ENCODE results near the gene GATAD2A. TPM values are rescaled to one million over a fixed set of nuclear protein-coding genes. Genes with fewer than 3 reads are reported as not detected.

GATAD2A gene
- total and polyA plus RNA-seq, 10 of the 15 experiments (the other 5 are each of a cell fraction or from before 2014, with no cell fraction given): 2.6 to 173 (median 32.0) TPM

- peaks cover 5% of the 10 kb centered on the region for H3K4me1 ChIP-seq (ENCODE audit: control insufficient read depth, insufficient read depth, low read length)
- no peak overlapping the region for H3K4me2 ChIP-seq (ENCODE audit: control insufficient read depth, insufficient read depth)
- H3K27ac ChIP-seq (ENCODE audit: control insufficient read depth, insufficient read depth): no peak overlapping the region
- 37% methylated on average over 3 of the region's 3 CpGs for WGBS (ENCODE audit: insufficient coverage, insufficient replicate concordance, low lambda C conversion rate, missing lambda C conversion rate)
- POLR2A ChIA-PET: interaction anchor here (0.8 kb wide), 1 partner anchor 10 kb away, joined by 3 read pairs; no protein-coding TSS in a partner anchor
- RAD21 ChIA-PET (ENCODE audit: unreplicated experiment): no interaction called here
- no TSS peak for BruUV-seq (replicated peaks)
- H3K36me3 ChIP-seq (ENCODE audit: control insufficient read depth in 2 of 2, insufficient read depth in 2 of 2, low read length in 1 of 2): peaks cover 0 to 9% of the 10 kb centered on the region in 2 experiments; a peak in 3 of 4 replicates
- no peak for FAIRE-seq
- H2AFZ ChIP-seq (ENCODE audit: control insufficient read depth, low read depth, low read length): no peak overlapping the region
- CTCF ChIA-PET: interaction anchor here (0.6 kb wide), 1 partner anchor 671 kb away, joined by 3 read pairs; no protein-coding TSS in a partner anchor
- TF ChIP-seq STAT1 (conservative IDR thresholded peaks at IDR 0.05) (no peak), ATF7 (IDR thresholded peaks at IDR 0.05; ENCODE audit: low read depth) (no peak), NR2C1 (IDR thresholded peaks at IDR 0.05) (no peak), MEF2A (IDR thresholded peaks at IDR 0.05; ENCODE audit: insufficient read depth, low read depth, low read length) (no peak), MEF2B (IDR thresholded peaks at IDR 0.05; ENCODE audit: partially characterized antibody, poor library complexity, severe bottlenecking) (no peak), IKZF1 (conservative IDR thresholded peaks at IDR 0.05) (no peak), ZBTB33 (IDR thresholded peaks at IDR 0.05) (no peak), CHD4 (IDR thresholded peaks at IDR 0.05) (no peak)
- no peaks in the 10 kb centered on the region for H3K27me3 ChIP-seq (replicated peaks in 1 of 2; ENCODE audit: control insufficient read depth in 2 of 2, insufficient read depth in 2 of 2, low read length in 1 of 2)
- intact Hi-C loops (cut with micrococcal nuclease; ENCODE audit: unreplicated experiment) (no loop called here), in situ Hi-C loops (cut with MboI) (no loop called here)
- SMC1A ChIA-PET (ENCODE audit: uncharacterized antibody, unreplicated experiment): no interaction called here
- H3K4me3 ChIP-seq: no peak overlapping the region
- H4K20me1 ChIP-seq (ENCODE audit: control insufficient read depth, insufficient read depth): peaks cover 12% of the 10 kb centered on the region
- H3K79me2 ChIP-seq (ENCODE audit: control insufficient read depth, insufficient read depth, low read length): peaks cover 77% of the 10 kb centered on the region
- H3K9me3 ChIP-seq (replicated peaks; ENCODE audit: control insufficient read depth, insufficient read depth, low read length): no peaks in the 10 kb centered on the region
- no peak for ATAC-seq
- DNase-seq (ENCODE audit: low read depth, low spot score): no peak
- H3K9ac ChIP-seq (ENCODE audit: control insufficient read depth, insufficient read depth, low read length): no peak overlapping the region
Observed at GRCh38 chr19:19427302-19427701, 21.8 kb downstream of the GATAD2A start.

Measured in GM12878 (cell line).